H54 (cell line): ENCODE results near the gene RAB7B.

Experiments used
- DNase-seq: peaks from one replicate; pipeline ENCODE4 v3.0.0; 2011; ENCODE audit warnings: low spot score, mixed read lengths; ENCODE audit not compliant: insufficient read length
- FAIRE-seq: peaks from 3 replicates; lab custom pipeline; 2011; peaks lifted over from hg19 to GRCh38; lab: Jason Lieb, UNC
- POLR2A ChIP-seq: IDR thresholded peaks from 2 replicates; pipeline ENCODE4 v1.6.1; 2011; ENCODE audit warnings: low read depth, mild to moderate bottlenecking, low read length

Gene RAB7B

GRCh38 chr1:206035027-206035426, 31.8 kb upstream of the RAB7B start:
- TF ChIP-seq POLR2A = no peak
- DNase-seq = no peak
- no peak for FAIRE-seq

DNA sequence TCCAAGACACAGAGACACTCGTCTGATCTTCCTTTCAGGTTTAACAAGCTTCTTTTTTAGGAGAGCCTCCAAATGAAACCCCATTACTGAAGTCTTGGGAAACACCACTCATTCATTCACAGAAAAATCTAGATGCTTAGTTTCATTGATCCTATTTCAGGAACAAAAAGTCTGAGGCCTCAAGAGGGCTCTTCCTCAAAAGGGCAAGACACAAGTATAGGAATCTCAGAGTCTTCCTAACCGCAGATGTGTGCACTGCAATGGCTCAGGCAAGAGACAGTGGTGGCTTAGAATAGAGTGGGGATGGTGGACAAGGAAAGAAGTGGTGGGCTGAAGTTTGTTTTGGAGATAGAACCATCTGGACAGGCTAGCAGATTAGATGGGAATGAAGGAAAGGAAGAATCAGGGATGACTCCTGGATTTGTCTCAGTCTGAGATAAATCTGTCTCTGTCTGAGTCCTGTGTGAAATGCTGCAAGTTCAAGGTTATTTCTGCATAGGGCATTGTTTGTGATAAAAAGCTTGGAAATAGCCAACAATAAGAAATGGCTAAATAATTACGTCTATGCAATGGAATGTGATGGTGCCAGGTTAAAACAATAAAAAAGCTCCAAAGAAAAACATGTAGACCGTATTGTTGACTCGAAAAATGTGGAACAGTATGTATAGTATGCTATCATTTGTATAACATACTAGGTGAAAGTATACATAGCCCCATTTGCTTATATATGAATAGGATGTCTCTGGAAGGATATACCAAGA, 29.4 kb upstream of the RAB7B start:
- FAIRE-seq = no peak
- DNase-seq = no peak
- no peak for TF ChIP-seq POLR2A

DNA sequence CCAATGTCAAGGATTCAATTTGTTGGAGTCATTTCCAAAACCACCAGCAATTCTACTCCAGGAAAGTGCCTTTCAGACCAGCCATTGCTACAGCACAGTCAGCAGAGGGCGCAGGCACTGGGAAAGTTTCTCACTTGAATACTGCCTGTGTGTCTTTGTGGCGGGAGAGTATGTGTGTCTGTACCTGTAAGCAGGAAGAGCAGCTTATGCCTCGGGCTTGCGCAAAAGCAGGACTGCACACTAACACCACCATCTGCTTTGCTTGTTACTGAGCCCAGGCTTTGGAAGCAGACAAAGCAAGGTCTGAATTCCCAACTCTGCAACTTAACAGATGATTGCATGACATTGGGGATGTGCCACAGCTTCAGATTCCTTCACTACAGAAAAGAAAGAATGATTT, 27.5 kb upstream of the RAB7B start:
- no peak for TF ChIP-seq POLR2A
- DNase-seq = peak; percentile 38
- peak; percentile 70 for FAIRE-seq

DNA sequence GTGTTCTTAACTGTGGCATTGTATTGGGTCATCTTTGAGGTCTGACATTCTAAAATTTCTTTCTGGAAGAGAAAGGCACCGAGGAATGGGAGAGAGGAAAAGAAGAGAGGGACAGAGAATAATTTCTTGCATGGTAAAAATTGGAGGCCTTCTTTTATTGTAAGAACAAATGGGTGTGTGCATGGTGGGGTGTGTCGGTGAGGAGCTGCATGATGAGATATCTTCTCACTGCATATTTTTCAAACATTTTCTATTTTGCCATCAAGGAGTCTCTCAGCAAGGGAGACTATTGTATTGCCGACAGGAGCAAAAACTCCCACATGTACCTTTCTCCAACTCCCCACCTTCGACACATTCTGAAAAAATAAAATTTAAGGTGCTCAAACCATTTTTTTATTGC, 27.0 kb upstream of the RAB7B start:
- TF ChIP-seq POLR2A = no peak
- no peak for FAIRE-seq
- DNase-seq = no peak

DNA sequence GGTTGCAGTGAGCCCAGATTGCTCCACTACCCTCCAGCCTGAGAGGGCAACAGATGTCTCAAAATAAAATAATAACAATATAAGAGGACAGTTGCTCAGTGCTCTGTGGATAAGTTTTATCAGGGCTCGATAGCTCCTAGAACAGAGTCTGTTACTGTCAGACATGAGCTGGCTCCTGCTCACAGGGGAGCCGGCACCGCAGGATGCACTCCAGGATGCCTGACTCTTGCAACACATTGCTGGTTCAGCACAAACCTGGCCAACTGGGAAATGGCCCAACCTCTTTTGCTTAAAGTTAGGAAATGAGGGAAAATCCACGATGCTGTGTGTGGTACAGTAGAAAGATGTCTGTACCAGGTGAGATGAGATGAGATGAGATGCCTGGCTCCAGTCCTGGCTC, 26.3 kb upstream of the RAB7B start:
- peak; percentile 33 for DNase-seq
- no peak for FAIRE-seq
- no peak for TF ChIP-seq POLR2A

GRCh38 chr1:206025283-206025820, 22.2 kb upstream of the RAB7B start:
- TF ChIP-seq POLR2A = no peak
- DNase-seq (no peak), FAIRE-seq (no peak)

- FAIRE-seq = no peak
- TF ChIP-seq POLR2A = no peak
- DNase-seq = no peak
Observed at GRCh38 chr1:206023695-206024094, 20.5 kb upstream of the RAB7B start, which contains the start of gene CTSE. Gene CTSE, minus strand, starts transcription at chr1:206023895. Its CDS starts 104 bp downstream, at chr1:206023791.

- FAIRE-seq = no peak
- no peak for DNase-seq
- TF ChIP-seq POLR2A = no peak
Observed at GRCh38 chr1:206022766-206023165, 19.6 kb upstream of the RAB7B start.

GRCh38 chr1:206021626-206022365, 18.6 kb upstream of the RAB7B start:
- FAIRE-seq (peak; percentile 64), DNase-seq (peak; percentile 49)
- TF ChIP-seq POLR2A = no peak

DNA sequence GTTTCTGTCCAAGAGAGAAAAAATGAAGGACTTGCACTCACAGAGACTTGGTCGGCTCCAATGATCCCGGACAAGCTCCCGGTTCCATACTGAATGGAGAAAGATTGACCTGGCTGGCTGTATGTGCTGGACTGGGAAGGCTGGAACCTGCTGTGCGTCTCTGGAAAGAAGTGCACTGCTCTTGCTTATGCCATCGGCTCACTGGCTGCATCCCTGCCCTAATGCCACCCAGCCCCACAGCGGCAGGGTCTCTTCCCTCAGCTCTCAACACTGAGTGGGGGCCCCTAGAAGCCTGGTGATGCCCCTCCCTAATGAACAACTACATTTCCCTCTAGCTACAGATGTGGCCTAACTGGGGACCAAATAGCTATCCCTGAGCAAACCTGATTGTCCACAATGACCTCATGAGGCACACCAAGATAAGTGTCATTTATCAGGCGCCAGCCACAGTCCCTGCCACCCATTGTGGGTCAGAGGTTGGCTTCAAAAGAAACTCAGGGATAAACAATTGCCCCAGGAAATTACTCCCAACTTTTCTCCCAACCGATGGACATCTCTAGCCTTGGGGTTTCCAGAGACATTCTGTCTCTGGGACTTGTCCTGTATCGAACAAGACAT, 17.9 kb upstream of the RAB7B start:
- no peak for FAIRE-seq
- no peak for DNase-seq
- no peak for TF ChIP-seq POLR2A

DNA sequence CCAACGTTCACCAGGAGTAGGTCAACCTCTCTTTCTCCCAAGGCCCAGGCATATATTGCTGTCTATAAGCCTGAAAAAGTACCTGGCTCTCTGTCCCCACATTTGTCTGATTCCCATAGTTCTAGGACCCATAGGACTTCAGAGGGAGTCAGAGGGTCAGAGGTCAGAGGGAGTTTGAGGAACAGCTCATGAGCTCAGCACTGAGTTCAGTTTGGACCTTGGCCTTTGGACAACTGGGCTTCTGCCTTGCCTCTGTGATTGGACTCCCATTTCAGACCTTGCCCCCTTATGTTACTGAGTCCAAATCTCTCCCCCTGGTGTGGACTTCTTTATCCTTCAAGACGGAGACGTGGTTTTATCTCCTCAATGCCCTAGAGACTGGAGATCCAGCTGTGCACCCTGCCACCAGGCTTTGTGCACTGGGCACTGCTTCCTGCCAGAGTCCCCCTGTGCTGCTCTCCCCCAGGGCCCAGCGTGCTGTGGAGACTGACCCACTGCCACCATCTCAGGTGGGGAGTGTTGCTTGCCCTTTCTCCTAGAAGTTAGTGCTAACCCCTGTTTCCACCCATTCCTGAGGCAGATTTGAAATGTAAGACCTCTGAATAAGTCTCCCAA, 17.3 kb upstream of the RAB7B start:
- DNase-seq (no peak), FAIRE-seq (no peak)
- no peak for TF ChIP-seq POLR2A

DNA sequence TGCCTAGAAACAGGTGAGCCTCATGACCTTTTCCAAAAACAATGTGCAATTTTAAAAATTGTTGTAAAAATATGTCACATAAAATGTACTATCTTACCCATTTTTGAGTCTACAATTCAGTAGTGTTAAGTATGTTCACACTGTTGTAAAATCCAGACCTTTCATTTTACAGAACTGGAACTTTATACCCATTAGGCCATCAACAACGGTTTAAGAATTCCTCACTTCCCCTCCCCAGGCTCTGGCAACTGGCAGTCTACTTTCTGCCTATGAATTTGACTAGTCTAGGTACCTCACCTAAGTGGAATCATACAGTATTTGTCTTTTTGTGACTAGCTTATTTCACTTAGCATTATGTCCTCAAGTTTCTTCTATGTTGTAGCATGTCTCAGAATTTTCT, 11.9 kb upstream of the RAB7B start:
- DNase-seq = no peak
- FAIRE-seq = no peak
- no peak for TF ChIP-seq POLR2A

- no peak for DNase-seq
- TF ChIP-seq POLR2A = no peak
- no peak for FAIRE-seq
Observed at GRCh38 chr1:206014601-206015000, 11.4 kb upstream of the RAB7B start.

- FAIRE-seq (no peak), DNase-seq (no peak)
- no peak for TF ChIP-seq POLR2A
Observed at GRCh38 chr1:206013026-206013795, 10.0 kb upstream of the RAB7B start.
